CD4-positive, alpha-beta T cell treated with Interleukin-4 for 1 hour (primary cell): Measurements from ENCODE around the gene POU6F2.
"Not testable (repeated sequence)": the region's sequence is repeated elsewhere in the genome, so short reads cannot be mapped to it uniquely, and the experiment has no call there.

Experiments
- DNase-seq, 2 donors: peaks; one replicate each; pipeline ENCODE4 v3.0.0-alpha.2; 2020 to 2022

POU6F2 gene

DNA sequence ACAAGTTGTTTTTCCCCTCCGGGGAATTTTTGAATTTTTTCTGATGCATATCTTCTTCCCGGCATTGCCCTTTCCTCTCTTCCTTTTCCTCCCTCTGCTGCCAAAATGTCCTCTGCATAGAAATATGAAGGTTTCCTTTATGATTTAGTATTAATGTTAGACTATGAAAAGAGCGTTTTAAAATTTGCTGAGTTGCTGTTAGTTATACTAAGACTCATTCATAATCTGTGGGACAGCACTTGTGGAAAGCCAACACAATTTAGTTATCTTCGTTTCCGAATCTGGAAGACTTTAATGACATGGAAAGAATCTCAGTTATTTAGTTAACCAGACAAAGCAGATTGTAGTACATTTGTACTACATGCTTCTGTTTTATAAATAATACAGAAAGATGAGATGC lies 25.0 kb downstream of the POU6F2 start:
- DNase-seq, result no peak

DNA sequence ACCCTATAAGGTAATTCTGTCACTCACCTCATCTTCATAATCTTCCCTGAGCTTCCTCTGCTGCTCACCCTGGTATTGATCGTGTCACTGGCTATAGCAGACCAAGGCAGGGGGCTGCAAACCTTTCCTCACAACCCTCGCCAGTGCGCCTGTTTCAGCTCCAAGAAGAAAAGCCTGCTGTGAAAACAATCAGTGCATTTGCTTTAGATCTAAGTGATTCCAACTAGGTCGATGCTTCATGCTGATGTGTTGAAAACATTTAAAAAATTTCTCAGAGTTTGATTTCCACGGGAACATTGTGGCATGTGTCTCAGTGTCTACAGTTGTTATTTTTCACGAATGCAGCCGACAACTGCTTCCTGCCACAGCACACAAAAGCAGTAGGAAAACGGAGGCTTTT lies 27.3 kb downstream of the POU6F2 start:
- no peak for DNase-seq

DNA sequence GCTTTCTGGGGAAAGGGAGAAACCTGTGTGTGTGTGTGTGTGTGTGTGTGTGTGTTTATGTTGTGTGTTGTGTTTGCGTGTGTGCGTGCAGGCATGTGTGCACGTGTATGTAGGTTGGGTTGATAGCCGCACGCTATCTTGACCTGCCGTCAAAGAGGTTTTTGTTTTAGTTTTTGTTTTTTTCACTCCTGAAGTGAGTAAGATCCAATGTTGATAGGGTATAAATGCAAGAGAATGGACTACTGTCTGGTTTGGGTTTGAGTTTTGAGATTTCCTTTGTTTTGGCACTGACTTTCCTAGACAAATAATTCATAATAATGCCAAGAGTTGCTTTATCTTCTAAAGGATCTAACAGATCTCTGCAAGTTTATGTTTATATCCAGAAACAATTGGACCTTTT lies 27.8 kb downstream of the POU6F2 start:
- DNase-seq, result no peak

DNA sequence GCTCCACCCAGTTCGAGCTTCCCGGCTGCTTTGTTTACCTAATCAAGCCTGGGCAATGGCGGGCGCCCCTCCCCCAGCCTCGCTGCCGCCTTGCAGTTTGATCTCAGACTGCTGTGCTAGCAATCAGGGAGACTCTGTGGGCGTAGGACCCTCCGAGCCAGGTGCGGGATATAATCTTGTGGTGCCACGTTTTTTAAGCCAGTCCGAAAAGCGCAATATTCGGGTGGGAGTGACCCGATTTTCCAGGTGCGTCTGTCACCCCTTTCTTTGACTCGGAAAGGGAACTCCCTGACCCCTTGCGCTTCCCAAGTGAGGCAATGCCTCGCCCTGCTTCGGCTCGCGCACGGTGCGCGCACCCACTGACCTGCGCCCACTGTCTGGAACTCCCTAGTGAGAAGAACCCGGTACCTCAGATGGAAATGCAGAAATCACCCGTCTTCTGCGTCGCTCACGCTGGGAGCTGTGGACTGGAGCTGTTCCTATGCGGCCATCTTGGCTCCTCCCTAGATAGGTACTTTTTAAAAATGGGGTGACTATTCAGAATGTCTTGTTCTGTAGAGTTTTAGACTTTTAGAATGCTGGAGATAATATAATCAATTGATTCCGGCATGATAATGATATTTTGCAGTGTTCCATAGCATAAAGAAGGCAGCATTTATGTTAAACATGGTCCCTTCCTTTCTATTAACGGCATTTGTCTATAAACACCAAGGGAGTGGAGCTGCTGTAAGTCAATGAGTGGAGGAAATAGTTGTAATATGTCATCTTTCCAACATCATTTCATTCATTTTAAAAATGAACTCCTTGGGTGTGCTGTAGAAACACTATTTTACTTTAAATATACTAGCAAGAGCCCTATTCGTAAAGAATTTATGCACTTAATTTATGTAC lies 35.6 kb downstream of the POU6F2 start:
- DNase-seq, result not testable (repeated sequence)

DNA sequence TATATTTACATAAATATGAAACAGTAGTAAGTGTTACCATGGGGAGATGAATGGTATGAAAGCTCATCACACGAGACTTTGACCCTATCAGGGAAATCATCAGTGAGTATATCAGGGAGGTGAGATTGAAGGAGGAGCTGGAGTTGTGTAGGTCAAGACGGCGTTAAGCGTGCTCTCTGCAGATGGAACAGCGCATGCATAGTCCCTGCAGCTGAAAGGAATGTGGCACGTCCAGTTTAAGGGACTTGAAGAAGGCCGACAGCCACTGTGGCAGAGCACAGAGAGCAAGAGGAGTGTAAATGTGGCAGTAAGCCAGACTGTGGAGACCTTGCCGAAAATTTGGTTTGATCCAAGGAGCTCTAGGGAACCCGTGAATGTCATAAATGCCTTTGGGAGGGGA lies 38.9 kb downstream of the POU6F2 start:
- no peak for DNase-seq

DNA sequence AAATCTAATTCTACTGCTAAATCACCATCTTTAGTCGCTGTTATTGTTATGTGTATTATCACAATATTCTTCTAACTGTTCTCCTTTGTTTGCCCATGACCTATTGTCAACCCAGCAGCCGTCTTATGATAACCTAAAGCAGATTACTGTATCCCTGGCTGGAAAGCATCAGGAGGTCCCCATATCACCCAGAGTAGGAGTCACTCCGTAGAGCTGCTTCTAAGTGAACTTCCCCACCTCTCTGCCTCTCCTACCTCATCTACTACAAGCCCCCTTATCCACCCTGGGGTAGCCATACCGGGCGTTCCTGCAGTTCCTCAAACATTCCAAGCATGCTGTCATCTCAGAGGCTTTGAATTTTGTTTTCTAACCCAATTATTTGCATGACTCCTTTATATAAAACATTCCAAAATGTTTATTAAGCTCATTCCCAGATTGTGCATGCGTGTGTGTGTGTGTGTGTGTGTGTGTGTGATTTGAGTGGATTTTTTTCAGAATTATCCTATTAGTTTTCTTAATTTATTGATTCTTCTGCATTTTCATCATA lies 39.7 kb downstream of the POU6F2 start:
- no peak for DNase-seq

DNA sequence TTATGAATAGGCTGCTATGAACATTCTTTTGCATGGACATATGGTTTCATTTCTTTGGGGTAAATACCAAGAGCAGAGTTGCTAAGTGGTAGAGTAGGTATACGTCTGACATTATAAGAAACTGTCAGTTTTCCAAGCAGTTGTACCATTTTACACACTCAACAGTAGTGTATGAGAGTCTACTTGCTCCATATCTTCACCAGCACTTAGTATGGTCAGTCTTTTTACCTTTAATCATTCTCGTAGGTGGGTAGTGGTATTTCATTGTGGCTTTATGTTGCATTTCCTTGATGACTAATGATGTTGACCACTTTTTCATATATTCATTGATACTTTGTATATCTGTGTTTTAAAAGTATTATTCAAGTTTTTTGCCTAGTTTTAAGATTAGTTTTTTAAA lies 45.1 kb downstream of the POU6F2 start:
- no peak for DNase-seq

DNA sequence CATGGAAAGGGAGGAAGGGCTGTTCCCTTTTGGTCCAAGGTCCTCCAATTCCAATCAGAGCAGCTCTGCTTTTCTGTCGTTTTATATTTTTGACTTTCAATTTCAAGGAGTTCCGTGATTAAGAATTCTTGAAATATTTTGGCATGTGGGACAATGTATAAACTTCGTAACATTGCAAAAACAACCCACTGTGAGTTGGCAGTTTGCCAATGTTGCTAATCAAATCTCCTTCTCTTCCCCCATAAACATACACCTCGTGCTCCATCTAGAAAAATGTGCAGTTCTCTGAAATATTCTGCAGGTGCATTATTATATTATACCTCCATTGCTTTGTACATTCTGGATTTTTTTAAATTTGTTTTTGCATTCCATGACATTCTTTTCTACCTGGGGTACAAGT lies 49.8 kb downstream of the POU6F2 start:
- DNase-seq, result no peak

DNA sequence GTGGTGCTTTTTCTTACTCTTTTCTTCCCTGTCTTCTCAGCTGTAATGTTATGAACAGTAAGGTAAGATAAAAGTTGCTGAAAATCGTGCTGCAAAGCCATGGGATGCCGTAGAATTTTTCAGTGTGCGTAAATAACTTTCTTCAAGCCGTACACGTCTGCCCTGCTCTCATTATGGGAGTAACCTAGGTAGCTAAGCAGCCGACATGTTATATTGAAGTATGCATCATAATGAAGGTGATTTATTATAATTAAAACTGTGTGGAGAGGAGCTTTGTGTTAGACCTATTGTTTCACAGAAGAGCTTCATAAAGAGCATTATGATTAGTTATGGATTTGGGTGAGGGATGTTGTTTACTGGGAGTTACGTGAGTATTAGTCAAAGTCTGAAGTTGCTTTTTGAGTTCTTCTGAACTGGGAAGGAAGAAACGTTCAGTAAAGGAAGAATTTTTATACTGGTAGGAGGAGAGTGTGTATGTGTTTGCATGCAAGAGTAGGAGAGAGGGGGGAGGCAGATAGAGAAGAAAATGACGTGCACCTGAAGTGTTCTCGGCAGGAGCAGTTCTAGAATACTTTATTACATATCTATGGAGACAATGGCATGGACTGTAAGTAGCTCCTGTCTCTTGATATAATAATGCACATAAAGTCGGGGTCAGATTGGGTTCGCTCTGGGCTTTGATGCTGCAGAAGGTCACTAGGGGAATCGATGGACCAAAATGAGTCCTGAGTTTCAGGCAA lies 56.3 kb downstream of the POU6F2 start:
- DNase-seq, result no peak

DNA sequence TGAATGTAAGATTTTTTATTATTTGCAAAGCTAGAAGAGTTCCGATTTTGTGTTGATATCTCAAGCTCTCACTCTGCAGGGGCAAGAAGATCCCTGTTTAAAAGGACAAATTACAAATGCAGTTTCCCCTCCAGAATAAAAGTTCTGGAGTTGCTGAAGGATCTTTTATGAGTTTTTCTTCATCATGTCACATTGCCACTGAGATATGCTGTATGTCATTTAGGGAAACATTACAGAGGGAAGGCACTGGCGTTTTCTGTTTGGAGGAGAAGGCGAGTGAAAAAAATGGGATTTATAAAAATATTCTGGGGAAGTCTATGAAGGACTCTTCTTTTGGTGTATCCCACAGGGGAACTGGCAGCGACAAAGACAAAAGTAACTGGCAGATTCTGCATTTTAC lies 57.4 kb downstream of the POU6F2 start:
- no peak for DNase-seq

DNA sequence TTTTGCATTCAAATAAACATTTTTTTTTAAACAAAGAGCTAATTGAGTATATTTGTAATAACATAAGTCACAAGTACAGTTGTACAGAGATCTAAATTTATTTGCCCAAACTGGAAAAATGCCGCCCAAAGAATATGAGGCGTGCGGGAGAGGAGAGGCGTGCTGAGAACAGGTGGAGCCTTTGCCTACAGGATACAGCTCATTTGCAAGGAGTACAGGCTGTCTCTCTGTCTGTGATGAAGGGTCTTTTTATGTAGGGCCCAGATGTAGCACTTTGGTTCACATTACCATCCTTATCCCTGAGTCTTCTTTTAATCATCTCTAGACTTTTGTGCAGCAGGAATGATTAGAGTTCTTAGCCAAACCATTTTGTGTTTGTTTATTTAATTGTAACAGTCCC lies 58.2 kb downstream of the POU6F2 start:
- DNase-seq, result no peak

DNA sequence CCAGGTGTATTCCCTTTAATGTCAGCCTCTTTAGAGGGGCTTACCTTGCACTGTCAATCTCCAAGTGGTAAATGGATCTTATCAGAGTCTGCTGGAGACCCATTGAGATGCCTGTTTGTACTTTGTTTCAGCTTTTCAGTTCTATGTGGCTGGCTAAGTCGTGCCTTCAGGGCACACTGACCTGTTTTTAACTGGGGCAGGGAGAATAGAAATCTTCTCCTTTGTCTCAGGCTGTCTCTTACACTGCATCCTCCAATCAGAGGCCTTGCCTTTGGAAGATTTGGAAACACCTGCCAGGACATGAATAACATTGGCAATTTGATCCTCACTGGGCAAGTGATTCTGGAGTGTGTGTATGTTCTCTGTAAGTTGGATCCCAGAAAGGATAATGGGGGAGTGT lies 65.0 kb downstream of the POU6F2 start:
- no peak for DNase-seq

DNA sequence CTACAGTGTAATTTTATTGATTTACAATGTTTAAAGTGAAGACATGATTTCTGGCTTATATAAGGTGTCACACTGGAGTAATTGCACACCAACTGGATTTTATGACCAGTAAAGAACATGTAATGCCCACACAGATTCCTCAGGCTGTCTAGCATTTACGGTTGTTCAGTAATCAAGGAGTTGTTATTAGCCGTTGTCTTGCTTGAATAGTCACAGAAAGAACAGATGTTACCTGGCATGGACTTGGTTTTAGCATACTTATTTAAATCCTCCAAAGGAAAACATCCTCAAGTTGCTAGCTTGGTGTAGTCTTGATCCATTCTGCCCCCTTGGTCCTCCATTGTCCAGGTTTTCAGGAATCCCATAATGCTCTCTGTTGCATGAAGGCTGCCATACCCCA lies 65.8 kb downstream of the POU6F2 start:
- DNase-seq, result no peak

DNA sequence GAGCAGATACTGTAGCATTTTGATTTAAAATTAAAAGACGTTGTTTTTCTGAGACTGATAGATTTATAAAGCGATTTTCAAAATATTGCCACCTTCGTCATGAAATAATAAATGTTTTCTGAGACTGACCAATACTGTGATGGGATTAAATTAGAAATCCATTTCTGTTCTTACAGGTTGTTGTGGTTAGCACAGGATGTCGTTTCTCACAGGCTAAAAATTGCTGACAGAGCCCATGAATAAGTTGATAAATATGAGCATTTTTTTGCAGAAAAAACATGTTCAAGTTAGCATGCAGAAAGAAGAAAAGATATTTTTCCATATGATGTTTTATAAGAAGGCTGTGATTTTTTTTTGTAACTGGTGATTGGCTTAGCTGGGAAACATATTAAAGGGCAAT lies 66.8 kb downstream of the POU6F2 start:
- DNase-seq, result no peak

DNA sequence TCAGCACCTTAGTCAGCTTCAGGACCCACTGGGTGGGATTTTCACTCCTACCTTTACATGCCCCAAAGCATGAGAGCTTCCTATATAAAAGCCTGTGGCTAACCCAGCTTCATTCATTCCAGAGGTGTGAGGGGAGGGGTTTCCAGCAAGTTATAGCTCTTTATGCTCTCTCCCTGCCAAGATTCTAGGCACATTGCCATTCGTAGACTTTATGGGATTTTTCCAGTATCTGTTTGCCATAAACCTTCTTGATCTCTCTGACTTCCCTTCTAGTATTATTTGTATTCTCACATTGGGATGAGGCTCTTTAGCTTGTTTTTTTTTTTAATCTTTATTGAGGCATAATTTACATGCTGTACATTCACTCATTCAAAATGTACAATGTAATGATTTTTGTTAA lies 67.5 kb downstream of the POU6F2 start:
- no peak for DNase-seq

DNA sequence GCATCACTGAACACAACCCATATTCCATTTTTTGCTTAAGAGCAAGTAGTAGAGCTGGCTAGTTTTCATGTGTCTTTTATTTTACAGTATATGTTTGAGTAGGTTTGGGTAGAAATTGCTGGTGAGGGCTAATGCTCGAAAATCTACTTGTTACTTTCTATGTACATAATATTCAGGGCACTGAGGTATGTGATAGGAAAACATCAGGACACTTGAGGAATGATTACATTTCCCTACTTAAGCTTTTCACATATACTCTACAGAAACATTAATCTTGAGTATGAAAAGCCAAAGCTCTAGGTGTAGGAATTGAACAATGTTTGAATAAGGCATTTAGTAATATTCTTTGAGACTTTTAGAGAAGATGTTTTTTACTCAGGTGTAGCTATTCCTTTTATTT lies 73.6 kb downstream of the POU6F2 start:
- no peak for DNase-seq

DNA sequence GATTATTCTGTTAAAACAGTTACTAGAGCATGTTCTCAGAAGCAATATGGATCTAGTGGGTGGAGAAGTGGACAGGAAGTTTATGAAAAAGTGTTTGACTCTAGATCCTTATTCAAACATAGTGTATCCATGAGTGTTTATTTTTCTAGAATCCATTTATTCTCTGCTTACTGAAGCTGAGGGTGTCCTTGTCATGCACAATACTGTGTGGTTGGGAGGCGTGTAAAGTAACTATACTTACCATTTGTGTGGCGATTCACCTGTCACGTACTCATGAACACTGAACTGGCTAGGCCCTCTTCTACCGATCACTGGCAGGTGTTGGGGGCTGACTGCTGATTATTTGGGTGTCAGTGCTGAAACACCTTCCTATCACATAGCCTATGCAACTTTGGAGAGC lies 74.0 kb downstream of the POU6F2 start:
- no peak for DNase-seq

DNA sequence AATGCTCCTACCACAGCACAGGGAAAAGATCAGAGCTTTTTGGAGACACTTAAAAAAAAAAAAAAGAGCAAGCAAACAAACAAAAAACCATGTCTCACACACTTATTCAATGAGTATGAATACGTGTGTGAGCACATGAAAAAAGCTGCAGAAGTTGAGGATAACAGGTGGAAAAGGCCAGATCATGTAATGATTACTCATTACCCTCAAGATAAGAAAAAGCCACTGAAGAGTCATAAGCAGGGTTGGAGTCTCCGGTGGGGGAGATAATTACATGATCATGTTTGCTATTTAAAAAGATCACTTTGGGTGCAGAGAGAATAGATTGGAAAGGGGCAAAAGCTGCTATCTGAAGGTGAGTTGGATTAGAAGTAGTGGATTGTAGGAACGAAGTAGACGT lies 77.0 kb downstream of the POU6F2 start:
- no peak for DNase-seq

DNA sequence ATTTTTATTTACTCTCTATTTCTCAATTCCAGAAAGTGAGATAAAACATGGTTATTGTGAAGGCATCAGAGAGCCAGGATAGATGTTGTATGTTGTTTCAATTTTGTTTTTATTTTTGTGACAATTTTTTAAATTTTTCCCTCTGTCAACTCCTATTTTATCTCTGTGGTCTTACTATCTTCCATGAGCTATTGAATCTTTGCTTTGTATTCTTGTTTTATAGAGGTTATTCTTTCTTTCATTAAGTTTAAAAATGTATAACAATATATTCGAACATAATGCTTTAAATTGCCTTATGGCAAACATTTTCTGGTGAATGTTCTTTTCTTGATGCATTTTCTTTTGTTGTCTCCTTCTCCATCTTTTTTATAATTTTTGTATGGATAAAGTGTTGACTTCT lies 78.4 kb downstream of the POU6F2 start:
- no peak for DNase-seq

DNA sequence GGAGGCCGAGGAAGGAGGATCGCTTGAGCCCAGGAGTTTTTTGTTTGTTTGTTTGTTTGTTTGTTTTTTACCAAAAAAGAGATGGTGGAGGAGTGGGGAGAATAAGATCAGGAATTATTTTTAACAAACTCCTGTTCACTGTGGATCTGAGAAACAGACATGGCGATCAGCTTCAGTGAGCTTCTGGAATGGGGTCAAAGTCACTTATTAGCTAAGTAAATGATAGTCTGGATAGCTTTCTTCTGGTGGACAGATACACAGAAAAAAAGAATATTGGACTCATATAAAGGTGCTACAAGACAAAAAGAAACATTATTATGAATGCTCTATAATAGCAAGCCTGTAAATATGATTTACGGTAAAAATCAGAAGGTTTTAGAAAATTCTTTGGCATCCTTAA lies 85.1 kb downstream of the POU6F2 start:
- DNase-seq, result no peak

DNA sequence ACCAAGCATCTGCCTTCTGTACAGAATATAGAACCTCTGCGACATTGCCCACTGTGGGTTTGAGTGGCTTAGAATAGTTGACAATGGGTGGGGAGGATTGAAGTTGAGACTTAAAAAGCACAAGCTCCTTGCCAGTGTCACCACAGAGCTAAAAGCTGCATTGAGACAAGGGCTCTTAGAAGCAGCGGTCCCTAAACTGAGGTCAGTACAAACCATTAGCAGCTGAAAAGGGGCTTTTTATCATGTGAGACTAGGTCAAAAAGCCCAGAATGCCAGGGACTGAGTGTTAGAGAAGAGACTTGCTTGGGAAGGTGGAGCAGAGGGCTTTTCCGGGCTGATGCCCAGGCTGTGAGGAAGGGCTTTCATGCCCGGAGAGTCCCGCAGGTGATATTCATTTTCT lies 91.3 kb downstream of the POU6F2 start:
- DNase-seq, result no peak

DNA sequence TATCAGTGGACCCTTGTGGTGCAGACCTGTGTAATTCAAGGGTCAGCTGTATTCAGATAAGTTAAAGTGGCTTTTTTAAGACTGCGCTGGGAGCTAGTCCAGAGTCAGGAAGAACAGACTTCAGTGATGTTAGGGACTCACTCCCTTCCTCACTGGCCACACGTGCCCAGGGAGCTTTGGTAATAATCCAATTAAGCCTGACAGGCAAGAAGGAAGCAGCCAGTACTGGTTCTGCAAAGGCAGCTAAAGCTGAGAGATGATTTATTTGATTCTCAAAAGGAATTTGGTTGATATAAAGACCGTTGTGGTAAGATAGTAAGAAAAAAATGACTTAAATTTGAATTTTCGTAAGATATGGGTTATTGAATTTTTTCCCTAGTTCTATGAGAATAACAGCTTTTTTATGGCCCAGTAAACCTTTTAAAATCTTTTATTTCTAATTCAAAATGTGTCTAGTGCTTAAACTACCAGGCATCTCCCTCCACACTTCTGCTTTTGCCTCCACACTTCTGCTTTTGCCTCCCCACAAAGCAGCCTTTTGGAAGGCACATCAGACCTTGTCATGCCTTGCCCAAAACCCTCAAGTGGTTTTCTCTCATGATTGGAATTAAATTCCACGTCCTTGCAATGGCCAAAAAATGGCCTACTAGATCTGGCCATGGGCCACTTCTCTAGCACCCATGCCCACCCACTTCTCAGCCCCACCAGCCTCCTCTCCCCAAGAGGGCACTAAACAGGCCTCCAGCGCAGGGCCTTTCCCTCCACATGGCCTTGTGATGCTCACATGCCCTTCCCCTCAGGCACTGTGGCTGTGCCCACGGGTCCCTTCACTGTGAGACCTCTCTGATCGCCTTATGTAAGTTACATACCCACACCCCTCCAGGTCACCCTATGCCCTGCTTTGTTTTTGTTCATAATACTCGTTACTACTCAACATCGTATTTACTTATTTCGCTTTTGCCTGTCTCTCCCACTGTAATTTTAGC lies 92.5 kb downstream of the POU6F2 start:
- DNase-seq, result no peak

DNA sequence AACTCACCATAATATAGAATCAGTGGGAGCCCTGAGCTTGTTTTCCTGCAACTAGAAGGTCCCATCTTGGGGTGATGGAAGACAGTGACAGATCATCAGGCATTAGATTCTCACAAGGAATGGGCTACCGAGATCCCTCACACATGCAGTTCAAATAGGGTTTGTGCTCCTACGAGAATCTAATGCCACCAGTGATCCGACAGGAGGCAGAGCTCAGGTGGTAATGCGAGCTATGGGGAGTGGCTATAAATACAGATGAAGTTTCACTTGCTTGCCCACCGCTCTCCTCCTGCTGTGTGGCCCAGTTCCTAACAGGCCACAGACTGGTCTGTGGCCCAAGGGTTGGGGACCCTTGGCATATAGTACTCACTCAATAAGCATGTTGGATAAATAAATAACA lies 93.4 kb downstream of the POU6F2 start:
- DNase-seq, result no peak
